SU-DHL-6 (cell line): ENCODE measurements around the gene SEC22A.

Source experiments
- H2AFZ ChIP-seq: fragments of 200-600 bp; sonication (generic); 2 replicates; pipeline ENCODE4 v1.6.1; 2014; ENCODE audit warnings: low read depth, mild to moderate bottlenecking, moderate library complexity, mixed read lengths, antibody characterized with exemption, low read length; ENCODE audit not compliant: severe bottlenecking
- H3F3A ChIP-seq: fragments of 200-600 bp; shearing (Covaris generic); 2 replicates; pipeline ENCODE4 v1.6.0; 2016; ENCODE audit warnings: antibody characterized with exemption, mild to moderate bottlenecking; ENCODE audit not compliant: insufficient read depth
- H3K27ac ChIP-seq: fragments of 200-600 bp; sonication (generic); 2 replicates; pipeline ENCODE4 v1.5.1; 2016; ENCODE audit warnings: low read depth, mild to moderate bottlenecking, low read length, moderate library complexity, mixed read lengths
- H3K27me3 ChIP-seq: fragments of 200-600 bp; sonication (generic), shearing (Covaris generic); 2 replicates; pipeline ENCODE4 v1.6.0; 2014; ENCODE audit warnings: mild to moderate bottlenecking, low read length
- H3K36me3 ChIP-seq: fragments of 200-600 bp; sonication (generic); 2 replicates; pipeline ENCODE4 v1.6.1; 2014; ENCODE audit warnings: mild to moderate bottlenecking, low read length, mixed read lengths
- H3K4me2 ChIP-seq: fragments of 300-600, 200-600 bp; shearing (Covaris generic), sonication (generic); 2 replicates; pipeline ENCODE4 v1.6.0; 2014; ENCODE audit warnings: low read length, low read depth, mild to moderate bottlenecking; ENCODE audit not compliant: poor library complexity, severe bottlenecking
- H3K4me3 ChIP-seq: fragments of 200-600 bp; sonication (generic); 2 replicates; pipeline ENCODE4 v1.5.1; 2014; ENCODE audit warnings: antibody characterized with exemption, low read length, mild to moderate bottlenecking, mixed read lengths; ENCODE audit not compliant: insufficient read depth, poor library complexity, severe bottlenecking
- H3K79me2 ChIP-seq: fragments of 200-600 bp; sonication (generic); 2 replicates; pipeline ENCODE4 v1.6.1; 2014; ENCODE audit warnings: mild to moderate bottlenecking, low read length, moderate library complexity; ENCODE audit not compliant: insufficient read depth
- H3K9ac ChIP-seq: fragments of 200-600 bp; sonication (generic); 2 replicates; pipeline ENCODE4 v1.7.0; 2014; ENCODE audit warnings: mild to moderate bottlenecking, low read length
- H3K9me2 ChIP-seq: fragments of 200-600 bp; sonication (generic); replicated peaks from 2 replicates; pipeline ENCODE4 v1.6.1; 2014; ENCODE audit warnings: low read length; ENCODE audit not compliant: insufficient read depth
- H3K9me3 ChIP-seq: fragments of 200-600 bp; sonication (generic); 2 replicates; pipeline ENCODE4 v1.6.1; 2014; ENCODE audit warnings: low read length, mixed read lengths; ENCODE audit not compliant: insufficient read depth
- H4K20me1 ChIP-seq: fragments of 200-600 bp; sonication (generic); 2 replicates; pipeline ENCODE4 v1.6.1; 2014; ENCODE audit warnings: low read depth, mild to moderate bottlenecking, antibody characterized with exemption, low read length, moderate library complexity, mixed read lengths
- EZH2phosphoT487 ChIP-seq: fragments of 200-600 bp; sonication (generic), shearing (Covaris generic); conservative IDR thresholded peaks from 2 replicates; pipeline ENCODE4 v1.6.1; 2018; ENCODE audit warnings: mild to moderate bottlenecking, antibody characterized with exemption, low read length, moderate library complexity, mixed read lengths
- TF ChIP-seq, protein P1 (sequence below): fragments of 200-600 bp; sonication (generic); IDR thresholded peaks from one replicate; pipeline ENCODE4 v1.5.1; 2017; ENCODE audit warnings: antibody characterized with exemption, mild to moderate bottlenecking, low read length, moderate library complexity; ENCODE audit not compliant: insufficient read depth, poor library complexity, severe bottlenecking

The SEC22A gene

DNA sequence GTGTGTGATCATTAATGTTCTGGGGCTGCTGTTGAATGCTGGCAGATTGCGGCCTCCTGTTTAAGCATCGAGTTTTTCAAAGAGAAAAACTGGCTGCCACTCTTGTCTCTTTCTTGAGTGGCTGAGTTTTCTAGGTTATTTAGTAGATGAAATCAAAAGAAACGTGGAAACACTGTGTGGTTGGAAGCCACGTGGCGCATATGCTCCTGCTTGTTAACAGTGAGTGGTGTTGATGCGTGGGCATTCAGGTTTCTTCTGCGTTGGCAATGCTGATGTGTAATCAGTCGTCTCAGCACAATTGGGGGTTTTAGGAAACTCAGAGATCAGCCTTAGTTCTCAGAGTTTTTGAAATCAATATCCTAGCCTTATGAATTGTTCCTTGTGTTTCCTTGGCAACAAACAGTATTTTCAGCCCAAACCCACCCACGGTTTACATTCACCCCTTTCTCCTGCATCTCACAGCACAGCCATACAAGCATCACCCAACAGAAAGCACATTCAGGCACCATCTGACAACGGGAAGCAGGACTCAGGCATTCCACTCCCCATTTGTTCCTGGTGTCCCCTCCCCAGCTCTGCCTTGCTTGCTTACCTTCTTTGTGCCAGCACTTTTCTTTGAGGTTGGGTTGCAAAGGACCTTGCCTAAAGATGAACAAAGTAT lies 74.7 kb downstream of the SEC22A start:
- H2AFZ ChIP-seq: no peak overlapping the region

DNA sequence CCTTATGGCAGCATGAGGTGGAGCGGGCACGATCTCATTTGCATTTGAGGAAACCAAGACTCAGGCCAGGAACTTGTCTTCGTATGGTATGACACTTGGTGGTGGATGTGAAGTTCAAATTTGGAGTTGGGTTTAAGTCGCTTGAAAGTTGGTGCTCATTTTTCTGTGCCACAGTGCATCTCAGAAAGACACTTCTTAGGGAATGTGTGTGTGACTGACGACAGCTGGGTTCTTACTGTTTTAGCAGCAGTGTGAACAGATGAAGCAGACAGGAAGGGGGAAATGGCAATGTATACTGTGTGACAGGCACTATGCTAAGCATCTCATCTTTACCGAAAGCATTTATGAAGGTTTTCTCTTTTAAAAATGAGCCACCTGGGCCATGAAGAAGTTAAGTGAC lies 75.4 kb downstream of the SEC22A start:
- Histone ChIP-seq H3K9ac (no peak overlapping the region), H2AFZ (no peak overlapping the region), H3K4me3 (no peak overlapping the region), H3K27me3 (no peaks in the 10 kb centered on the region), H3K36me3 (no peaks in the 10 kb centered on the region), H3K79me2 (no peaks in the 10 kb centered on the region), H3K9me2 (no peaks in the 10 kb centered on the region), H3K9me3 (no peaks in the 10 kb centered on the region), H3K4me2 (no peak overlapping the region), H3F3A (no peaks in the 10 kb centered on the region), H4K20me1 (no peaks in the 10 kb centered on the region), H3K27ac (no peak overlapping the region)
- TF ChIP-seq, protein P1, sequence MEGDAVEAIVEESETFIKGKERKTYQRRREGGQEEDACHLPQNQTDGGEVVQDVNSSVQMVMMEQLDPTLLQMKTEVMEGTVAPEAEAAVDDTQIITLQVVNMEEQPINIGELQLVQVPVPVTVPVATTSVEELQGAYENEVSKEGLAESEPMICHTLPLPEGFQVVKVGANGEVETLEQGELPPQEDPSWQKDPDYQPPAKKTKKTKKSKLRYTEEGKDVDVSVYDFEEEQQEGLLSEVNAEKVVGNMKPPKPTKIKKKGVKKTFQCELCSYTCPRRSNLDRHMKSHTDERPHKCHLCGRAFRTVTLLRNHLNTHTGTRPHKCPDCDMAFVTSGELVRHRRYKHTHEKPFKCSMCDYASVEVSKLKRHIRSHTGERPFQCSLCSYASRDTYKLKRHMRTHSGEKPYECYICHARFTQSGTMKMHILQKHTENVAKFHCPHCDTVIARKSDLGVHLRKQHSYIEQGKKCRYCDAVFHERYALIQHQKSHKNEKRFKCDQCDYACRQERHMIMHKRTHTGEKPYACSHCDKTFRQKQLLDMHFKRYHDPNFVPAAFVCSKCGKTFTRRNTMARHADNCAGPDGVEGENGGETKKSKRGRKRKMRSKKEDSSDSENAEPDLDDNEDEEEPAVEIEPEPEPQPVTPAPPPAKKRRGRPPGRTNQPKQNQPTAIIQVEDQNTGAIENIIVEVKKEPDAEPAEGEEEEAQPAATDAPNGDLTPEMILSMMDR: no peak
- no peak for TF ChIP-seq EZH2phosphoT487

More for the DNA sequence above, 74.7 kb downstream of the SEC22A start:
- no peaks in the 10 kb centered on the region for H4K20me1 ChIP-seq
- H3K27me3 ChIP-seq: no peaks in the 10 kb centered on the region
- H3K9me2 ChIP-seq: no peaks in the 10 kb centered on the region
- no peak overlapping the region for H3K27ac ChIP-seq
- no peaks in the 10 kb centered on the region for H3K9me3 ChIP-seq
- TF ChIP-seq, protein P1: no peak
- TF ChIP-seq EZH2phosphoT487: no peak
- no peak overlapping the region for H3K4me2 ChIP-seq
- no peak overlapping the region for H3K9ac ChIP-seq
- no peaks in the 10 kb centered on the region for H3K79me2 ChIP-seq
- H3K4me3 ChIP-seq: no peak overlapping the region
- no peaks in the 10 kb centered on the region for H3F3A ChIP-seq
- H3K36me3 ChIP-seq: no peaks in the 10 kb centered on the region

- Histone ChIP-seq H3K9me2 (no peaks in the 10 kb centered on the region), H3K4me2 (no peak overlapping the region), H3K27ac (no peak overlapping the region), H3K27me3 (no peaks in the 10 kb centered on the region), H2AFZ (no peak overlapping the region), H3K9me3 (no peaks in the 10 kb centered on the region), H4K20me1 (no peaks in the 10 kb centered on the region), H3K9ac (no peak overlapping the region), H3F3A (no peaks in the 10 kb centered on the region), H3K4me3 (no peak overlapping the region), H3K79me2 (no peaks in the 10 kb centered on the region), H3K36me3 (no peaks in the 10 kb centered on the region)
- TF ChIP-seq, protein P1: no peak
- TF ChIP-seq EZH2phosphoT487: no peak
Observed at GRCh38 chr3:123278446-123278845, 76.7 kb downstream of the SEC22A start.
